Urinary bladder (tissue), 4 donors: ENCODE measurements around the gene PARM1. TPM values are rescaled to one million over a fixed set of nuclear protein-coding genes. Genes with fewer than 3 reads are reported as not detected.
"Not testable (repeated sequence)": the region's sequence is repeated elsewhere in the genome, so short reads cannot be mapped to it uniquely, and the experiment has no call there.

Experiments
- DNase-seq: peaks from one replicate; pipeline ENCODE4 v3.0.0-alpha.2; 2015; ENCODE audit errors: extremely low spot score
- H3K27ac ChIP-seq: one replicate; pipeline ENCODE4 v1.5.1; 2013; ENCODE audit warnings: low read depth, mild to moderate bottlenecking, moderate library complexity
- H3K36me3 ChIP-seq: one replicate; pipeline ENCODE4 v1.6.1; 2013; ENCODE audit warnings: mild to moderate bottlenecking, moderate library complexity; ENCODE audit not compliant: insufficient read depth
- H3K4me1 ChIP-seq: one replicate; pipeline ENCODE4 v1.6.1; 2013; ENCODE audit warnings: mild to moderate bottlenecking, moderate library complexity; ENCODE audit not compliant: insufficient read depth
- H3K4me3 ChIP-seq: one replicate; pipeline ENCODE4 v1.5.1; 2013; ENCODE audit warnings: low read depth, low read length
- WGBS: extraction: QIAGEN DNeasy Blood & Tissue Kit; methylation state at CpG from one replicate; pipeline ENCODE4 v1.1.7; 2013; 5-methylcytosine and 5-hydroxymethylcytosine counted together
- polyA plus RNA-seq: library from polyadenylated mRNA; stranded (reverse); fragments of 200-250 nt; gene quantifications from one replicate; pipeline ENCODE4 v1.2.3, GENCODE V29; 2013
- total RNA-seq: library from RNA; depleted of rRNA; stranded (reverse); fragments of >200 nt; gene quantifications from one replicate; pipeline ENCODE4 v1.2.3, GENCODE V29; 2014
- donor health status: healthy with polysubstance abuse.
- donor health status: healthy.

PARM1 gene
- total and polyA plus RNA-seq, 2 donors = 81.3 to 139 TPM

GRCh38 chr4:74975848-74976824 is 43.2 kb downstream of the PARM1 start:
- Histone ChIP-seq H3K4me1 (no peaks in the 10 kb centered on the region), H3K36me3 (no peaks in the 10 kb centered on the region), H3K27ac (no peak overlapping the region), H3K4me3 (no peak overlapping the region)
- WGBS = 98% methylated on average over 2 of the region's 2 CpGs
- DNase-seq = no peak

GRCh38 chr4:74982546-74983252 is 49.8 kb downstream of the PARM1 start:
- 58% methylated on average over 1 of the region's 1 CpG for WGBS
- Histone ChIP-seq H3K27ac (no peak overlapping the region), H3K4me1 (no peaks in the 10 kb centered on the region), H3K4me3 (no peak overlapping the region), H3K36me3 (no peaks in the 10 kb centered on the region)
- DNase-seq = no peak

GRCh38 chr4:74983253-74983635 is 50.3 kb downstream of the PARM1 start:
- H3K36me3 ChIP-seq = no peaks in the 10 kb centered on the region
- H3K4me1 ChIP-seq = no peaks in the 10 kb centered on the region
- H3K27ac ChIP-seq = no peak overlapping the region
- DNase-seq = no peak
- no peak overlapping the region for H3K4me3 ChIP-seq

- no peak for DNase-seq
- WGBS = 53% methylated on average over 2 of the region's 2 CpGs
These were observed 57.5 kb downstream of the PARM1 start for GRCh38 chr4:74990276-74990875.

GRCh38 chr4:74994436-74994835 is 61.5 kb downstream of the PARM1 start:
- H3K4me3 ChIP-seq, H3K36me3 ChIP-seq, H3K27ac ChIP-seq, H3K4me1 ChIP-seq, DNase-seq: not testable (repeated sequence)
- 79% methylated on average over 2 of the region's 2 CpGs for WGBS

More at GRCh38 chr4:74990276-74990875, 57.5 kb downstream of the PARM1 start:
- Histone ChIP-seq H3K27ac (no peak overlapping the region), H3K4me1 (no peaks in the 10 kb centered on the region), H3K36me3 (no peaks in the 10 kb centered on the region), H3K4me3 (no peak overlapping the region)

- no peaks in the 10 kb centered on the region for H3K4me1 ChIP-seq
- H3K36me3 ChIP-seq = no peaks in the 10 kb centered on the region
- no peak for DNase-seq
- H3K4me3 ChIP-seq = no peak overlapping the region
- 50% methylated on average over 1 of the region's 1 CpG for WGBS
- H3K27ac ChIP-seq = no peak overlapping the region
These were observed 64.1 kb downstream of the PARM1 start for GRCh38 chr4:74996996-74997395.

GRCh38 chr4:74997948-74998729 is 65.2 kb downstream of the PARM1 start:
- Histone ChIP-seq H3K4me3 (no peak overlapping the region), H3K27ac (no peak overlapping the region), H3K36me3 (no peaks in the 10 kb centered on the region), H3K4me1 (no peaks in the 10 kb centered on the region)
- 79% methylated on average over 3 of the region's 3 CpGs for WGBS
- DNase-seq = no peak

- no peak for DNase-seq
- H3K27ac ChIP-seq = no peak overlapping the region
- H3K4me1 ChIP-seq = no peaks in the 10 kb centered on the region
- WGBS = 80% methylated on average over 6 of the region's 6 CpGs
- H3K4me3 ChIP-seq = no peak overlapping the region
- H3K36me3 ChIP-seq = no peaks in the 10 kb centered on the region
These were observed 66.9 kb downstream of the PARM1 start for GRCh38 chr4:74999714-75000309.

- WGBS = 94% methylated on average over 2 of the region's 2 CpGs
These were observed 69.0 kb downstream of the PARM1 start for GRCh38 chr4:75001871-75002270.

GRCh38 chr4:75002381-75002780 is 69.5 kb downstream of the PARM1 start:
- 72% methylated on average over 2 of the region's 2 CpGs for WGBS
- Histone ChIP-seq H3K4me1 (no peaks in the 10 kb centered on the region), H3K27ac (no peak overlapping the region), H3K36me3 (no peaks in the 10 kb centered on the region), H3K4me3 (no peak overlapping the region)
- DNase-seq = no peak

More at GRCh38 chr4:75001871-75002270, 69.0 kb downstream of the PARM1 start:
- Histone ChIP-seq H3K4me1 (no peaks in the 10 kb centered on the region), H3K36me3 (no peaks in the 10 kb centered on the region), H3K4me3 (no peak overlapping the region), H3K27ac (no peak overlapping the region)
- no peak for DNase-seq

- Histone ChIP-seq H3K4me1 (no peaks in the 10 kb centered on the region), H3K4me3 (no peak overlapping the region), H3K27ac (no peak overlapping the region), H3K36me3 (no peaks in the 10 kb centered on the region)
- no peak for DNase-seq
These were observed 71.1 kb downstream of the PARM1 start for GRCh38 chr4:75003979-75004378.

GRCh38 chr4:75004755-75005668 is 72.1 kb downstream of the PARM1 start:
- no peak overlapping the region for H3K4me3 ChIP-seq
- H3K36me3 ChIP-seq = no peaks in the 10 kb centered on the region
- DNase-seq = no peak
- H3K27ac ChIP-seq = no peak overlapping the region
- H3K4me1 ChIP-seq = no peaks in the 10 kb centered on the region
- 64% methylated on average over 9 of the region's 9 CpGs for WGBS
